ENCODE measurements around the gene CDIP1. TPM values are rescaled to one million over a fixed set of nuclear protein-coding genes. Genes with fewer than 3 reads are reported as not detected.

CDIP1 gene
- total RNA-seq, 3 donors from 2014 or later = 9.1 to 9.9 (median 9.5) TPM

DNA sequence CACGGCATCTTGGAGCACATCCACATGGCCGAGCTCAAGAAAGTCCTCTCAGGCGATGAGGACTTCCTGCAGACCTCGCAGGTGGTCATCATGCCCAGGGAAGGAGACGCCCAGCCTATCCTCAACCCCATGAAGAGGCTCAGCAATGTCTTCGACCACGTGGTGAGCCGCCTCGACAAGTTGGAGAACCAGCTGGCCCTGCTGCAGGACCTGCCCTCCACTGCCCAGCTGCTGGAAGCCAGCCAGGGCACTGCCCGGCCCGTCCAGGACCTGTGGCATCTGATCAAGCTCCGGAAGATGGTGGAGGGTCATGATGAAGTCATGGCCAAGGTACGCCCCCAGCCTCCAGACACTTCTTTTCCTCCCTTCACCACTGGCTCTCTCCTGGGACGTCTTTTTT is 18.0 kb upstream of the CDIP1 start:
- H3K27ac ChIP-seq = no peak overlapping the region
- no peaks in the 10 kb centered on the region for H3K4me1 ChIP-seq
- intact Hi-C loops (cut with DNase I; ENCODE audit: low total_unique reads) = no loop called here
- no peak overlapping the region for H3K4me3 ChIP-seq
- no peaks in the 10 kb centered on the region for H3K36me3 ChIP-seq
- H3K9me3 ChIP-seq = no peaks in the 10 kb centered on the region
- H3K27me3 ChIP-seq = no peaks in the 10 kb centered on the region
- DNase-seq (ENCODE audit: low spot score in 2 of 2) = no peak
- TF ChIP-seq POLR2A (IDR thresholded peaks at IDR 0.05) (no peak), POLR2AphosphoS5 (IDR thresholded peaks at IDR 0.05) (no peak), CTCF (IDR thresholded peaks at IDR 0.05) (no peak)

DNA sequence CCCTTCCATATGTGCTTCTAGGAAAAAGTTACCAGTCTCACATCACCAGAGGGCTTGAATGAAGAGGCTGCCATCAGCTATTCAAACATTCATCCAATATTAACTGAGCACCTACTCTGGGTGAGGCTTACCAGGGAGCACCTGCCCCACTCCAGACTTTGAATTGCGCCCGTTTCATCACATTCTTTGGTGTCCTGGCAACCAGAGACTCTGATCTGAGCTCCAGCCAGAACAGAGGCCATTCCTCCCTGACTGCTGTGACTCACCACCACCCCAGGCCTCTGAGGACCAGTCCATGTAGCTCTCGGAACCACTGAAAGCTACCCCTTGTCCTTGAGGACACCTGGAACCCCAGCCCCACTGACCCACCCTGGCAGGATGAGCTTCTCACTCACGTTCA is 17.5 kb upstream of the CDIP1 start, which contains the start of gene C16orf96:
C16orf96 (plus strand) TSS at position 229 of the 400 bp plus-strand sequence; CDS start at position 379, 150 bp downstream.
- no peaks in the 10 kb centered on the region for H3K9me3 ChIP-seq
- no peak within 1 kb of the TSS for H3K27ac ChIP-seq
- no peaks in the 10 kb centered on the region for H3K4me1 ChIP-seq
- intact Hi-C loops (cut with DNase I; ENCODE audit: low total_unique reads) = no loop called here
- no peak for DNase-seq (ENCODE audit: low spot score in 2 of 2)
- no peaks in the 10 kb centered on the region for H3K36me3 ChIP-seq
- TF ChIP-seq CTCF (IDR thresholded peaks at IDR 0.05) = no peak
- no peak for TF ChIP-seq POLR2AphosphoS5 (IDR thresholded peaks at IDR 0.05)
- TF ChIP-seq POLR2A (IDR thresholded peaks at IDR 0.05) = no peak
- no peak within 1 kb of the TSS for H3K4me3 ChIP-seq
- no peaks in the 10 kb centered on the region for H3K27me3 ChIP-seq

DNA sequence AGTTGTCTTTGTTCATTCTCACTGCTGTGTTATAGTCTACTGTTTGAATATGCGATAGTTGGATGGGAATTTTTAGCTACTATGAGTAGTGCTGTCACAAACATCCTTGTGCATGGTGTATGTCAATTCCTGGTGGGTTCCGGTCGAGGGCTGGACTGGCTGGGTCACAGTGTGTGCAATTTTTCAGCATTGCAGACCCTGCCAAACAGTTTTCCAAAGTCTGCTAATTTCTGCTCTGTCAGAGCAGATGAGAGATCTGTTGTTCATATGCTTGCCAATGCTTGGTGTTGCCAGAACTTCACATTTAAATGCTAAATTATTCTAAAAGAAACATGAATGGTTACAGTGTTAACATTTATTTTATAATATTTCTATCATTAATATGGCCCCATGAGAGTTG is 14.0 kb upstream of the CDIP1 start:
- no peaks in the 10 kb centered on the region for H3K9me3 ChIP-seq
- H3K4me3 ChIP-seq = no peak overlapping the region
- DNase-seq (ENCODE audit: low spot score in 2 of 2) = no peak
- no peak overlapping the region for H3K27ac ChIP-seq
- no peaks in the 10 kb centered on the region for H3K36me3 ChIP-seq
- H3K4me1 ChIP-seq = no peaks in the 10 kb centered on the region
- intact Hi-C loops (cut with DNase I; ENCODE audit: low total_unique reads) = no loop called here
- TF ChIP-seq POLR2AphosphoS5 (IDR thresholded peaks at IDR 0.05) (no peak), POLR2A (IDR thresholded peaks at IDR 0.05) (no peak), CTCF (IDR thresholded peaks at IDR 0.05) (no peak)
- H3K27me3 ChIP-seq = no peaks in the 10 kb centered on the region

DNA sequence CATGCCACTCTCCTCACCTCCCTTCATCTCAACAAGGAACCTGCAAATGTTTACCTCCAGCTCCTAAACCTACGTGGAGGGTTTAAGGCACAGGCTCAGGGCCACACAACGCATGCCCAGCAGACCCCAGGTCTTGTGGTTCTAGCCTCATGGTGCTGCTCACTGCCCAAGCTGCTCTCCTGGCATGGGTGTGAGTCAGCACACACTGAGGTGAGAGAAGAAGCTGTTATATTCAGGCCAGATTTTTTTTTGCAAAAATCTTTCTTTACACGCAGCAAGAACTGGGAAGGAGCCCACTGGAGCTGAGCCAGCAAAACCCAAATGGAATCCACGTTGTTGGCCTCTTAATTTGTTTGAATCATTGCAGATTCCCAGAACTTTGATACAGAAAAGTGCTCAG is 12.0 kb upstream of the CDIP1 start:
- Histone ChIP-seq H3K9me3 (no peaks in the 10 kb centered on the region), H3K27ac (no peak overlapping the region), H3K36me3 (no peaks in the 10 kb centered on the region), H3K4me1 (no peaks in the 10 kb centered on the region), H3K27me3 (no peaks in the 10 kb centered on the region), H3K4me3 (no peak overlapping the region)
- no peak for DNase-seq (ENCODE audit: low spot score in 2 of 2)
- TF ChIP-seq POLR2A (IDR thresholded peaks at IDR 0.05) (no peak), CTCF (IDR thresholded peaks at IDR 0.05) (no peak), POLR2AphosphoS5 (IDR thresholded peaks at IDR 0.05) (no peak)
- intact Hi-C loops (cut with DNase I; ENCODE audit: low total_unique reads) = no loop called here

DNA sequence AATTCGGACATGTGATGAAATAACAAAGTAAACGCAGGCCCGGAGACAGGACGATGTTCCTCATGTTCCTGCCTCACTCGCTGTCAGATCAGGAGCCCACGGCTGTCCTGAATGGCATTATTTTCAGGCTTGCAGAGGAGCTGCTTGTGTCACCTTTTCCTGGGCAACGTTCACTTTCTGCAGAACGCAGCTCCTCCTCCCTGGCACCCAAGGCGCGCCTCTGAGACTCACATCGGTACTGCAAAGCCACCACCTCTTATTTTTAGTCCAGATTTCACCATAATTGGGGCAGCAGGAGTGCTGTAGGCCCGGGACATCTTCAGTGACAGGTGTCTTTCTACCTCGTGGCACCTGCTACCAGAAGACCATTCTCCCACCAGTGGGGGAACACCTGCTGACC is 9.6 kb upstream of the CDIP1 start:
- Histone ChIP-seq H3K27ac (no peak overlapping the region), H3K9me3 (no peaks in the 10 kb centered on the region), H3K27me3 (no peaks in the 10 kb centered on the region), H3K4me1 (no peaks in the 10 kb centered on the region), H3K4me3 (no peak overlapping the region), H3K36me3 (no peaks in the 10 kb centered on the region)
- DNase-seq (ENCODE audit: low spot score in 2 of 2) = no peak
- no peak for TF ChIP-seq CTCF (IDR thresholded peaks at IDR 0.05)
- TF ChIP-seq POLR2A (IDR thresholded peaks at IDR 0.05) = no peak
- no peak for TF ChIP-seq POLR2AphosphoS5 (IDR thresholded peaks at IDR 0.05)
- intact Hi-C loops (cut with DNase I; ENCODE audit: low total_unique reads) = no loop called here

All from breast epithelium (tissue), 4 donors.